Trophoblast cell (in vitro differentiated cells and primary cell): ENCODE data around the gene MCAM.
A peak's percentile ranks its signal among the peaks of the same experiment; 100 is the strongest.

ENCODE experiments used
- DNase-seq, 2 donors: peaks; one replicate each; pipeline ENCODE4 v3.0.0-alpha.2; 2016
- H2AFZ ChIP-seq: 2 replicates; pipeline ENCODE4 v1.6.1; 2013; ENCODE audit warnings: low read length, moderate library complexity, mild to moderate bottlenecking; ENCODE audit not compliant: insufficient read depth, poor library complexity
- H2AK5ac ChIP-seq: 2 replicates; pipeline ENCODE4 v1.6.1; 2013; ENCODE audit warnings: mild to moderate bottlenecking, low read length
- H2BK120ac ChIP-seq: 2 replicates; pipeline ENCODE4 v1.6.1; 2013; ENCODE audit warnings: low read length, mild to moderate bottlenecking, moderate library complexity; ENCODE audit not compliant: insufficient read depth, poor library complexity
- H2BK12ac ChIP-seq: 2 replicates; pipeline ENCODE4 v1.6.1; 2013; ENCODE audit warnings: mild to moderate bottlenecking, low read length, moderate library complexity
- H2BK5ac ChIP-seq: 2 replicates; pipeline ENCODE4 v1.6.1; 2013; ENCODE audit warnings: low read length, low read depth, moderate library complexity, mild to moderate bottlenecking; ENCODE audit not compliant: poor library complexity
- H3K14ac ChIP-seq: 2 replicates; pipeline ENCODE4 v1.6.1; 2013; ENCODE audit warnings: mild to moderate bottlenecking, low read length
- H3K18ac ChIP-seq: 2 replicates; pipeline ENCODE4 v1.6.1; 2013; ENCODE audit warnings: mild to moderate bottlenecking, low read length
- H3K23ac ChIP-seq: 2 replicates; pipeline ENCODE4 v1.6.1; 2013; ENCODE audit warnings: low read length
- H3K27ac ChIP-seq: 2 replicates; pipeline ENCODE4 v1.5.1; 2013; ENCODE audit warnings: low read depth, mild to moderate bottlenecking, inconsistent platforms, low read length, moderate library complexity
- H3K27me3 ChIP-seq: 2 replicates; pipeline ENCODE4 v1.6.1; 2013; ENCODE audit warnings: inconsistent platforms, mild to moderate bottlenecking, low read length, moderate library complexity; ENCODE audit not compliant: insufficient read depth
- H3K36me3 ChIP-seq, 2 experiments: 1 replicate in 1 of 2; 2 replicates in 1 of 2; pipeline ENCODE4 v1.6.1; 2013; ENCODE audit warnings: low read length in 2 of 2, mild to moderate bottlenecking in 2 of 2, moderate library complexity in 1 of 2; ENCODE audit not compliant: insufficient read depth in 2 of 2, control insufficient read depth in 1 of 2
- H3K4ac ChIP-seq: 2 replicates; pipeline ENCODE4 v1.6.1; 2013; ENCODE audit warnings: low read depth, mild to moderate bottlenecking, low read length, moderate library complexity
- H3K4me1 ChIP-seq, 2 experiments: 1 replicate in 1 of 2; 2 replicates in 1 of 2; pipeline ENCODE4 v1.6.1; 2013; ENCODE audit warnings: low read length in 2 of 2, mild to moderate bottlenecking in 2 of 2, moderate library complexity in 1 of 2; ENCODE audit not compliant: insufficient read depth in 2 of 2, control insufficient read depth in 1 of 2
- H3K4me2 ChIP-seq: 2 replicates; pipeline ENCODE4 v1.6.1; 2013; ENCODE audit warnings: inconsistent platforms, mild to moderate bottlenecking, low read length, moderate library complexity
- H3K4me3 ChIP-seq: 2 replicates; pipeline ENCODE4 v1.5.1; 2013; ENCODE audit warnings: mild to moderate bottlenecking, low read depth, low read length, inconsistent platforms
- H3K79me1 ChIP-seq: one replicate; pipeline ENCODE4 v1.6.1; 2013; ENCODE audit warnings: low read length
- H3K79me2 ChIP-seq: 2 replicates; pipeline ENCODE4 v1.6.1; 2013; ENCODE audit warnings: low read length, mild to moderate bottlenecking; ENCODE audit not compliant: control insufficient read depth, insufficient read depth, poor library complexity
- H3K9ac ChIP-seq: 2 replicates; pipeline ENCODE4 v1.6.1; 2013; ENCODE audit warnings: mild to moderate bottlenecking, low read length
- H3K9me3 ChIP-seq: 2 replicates; pipeline ENCODE4 v1.6.1; 2013; ENCODE audit warnings: low read depth, mild to moderate bottlenecking, control low read depth, inconsistent platforms, low read length; ENCODE audit not compliant: insufficient read depth
- H4K12ac ChIP-seq: 2 replicates; pipeline ENCODE4 v1.6.1; 2013; ENCODE audit warnings: low read depth, mild to moderate bottlenecking, low read length, moderate library complexity
- H4K8ac ChIP-seq: 2 replicates; pipeline ENCODE4 v1.6.1; 2013; ENCODE audit warnings: low read depth, mild to moderate bottlenecking, low read length, moderate library complexity
- H4K91ac ChIP-seq: one replicate; pipeline ENCODE4 v1.6.1; 2013; ENCODE audit warnings: low read depth, mild to moderate bottlenecking, low read length, moderate library complexity
- WGBS: extraction: QIAGEN DNeasy Blood & Tissue Kit; methylation state at CpG from one replicate; pipeline ENCODE4 v1.1.7; 2013; ENCODE audit warnings: missing lambda C conversion rate; ENCODE audit not compliant: insufficient read length, insufficient coverage; ENCODE audit errors: extremely low coverage; 5-methylcytosine and 5-hydroxymethylcytosine counted together

Gene MCAM

DNA sequence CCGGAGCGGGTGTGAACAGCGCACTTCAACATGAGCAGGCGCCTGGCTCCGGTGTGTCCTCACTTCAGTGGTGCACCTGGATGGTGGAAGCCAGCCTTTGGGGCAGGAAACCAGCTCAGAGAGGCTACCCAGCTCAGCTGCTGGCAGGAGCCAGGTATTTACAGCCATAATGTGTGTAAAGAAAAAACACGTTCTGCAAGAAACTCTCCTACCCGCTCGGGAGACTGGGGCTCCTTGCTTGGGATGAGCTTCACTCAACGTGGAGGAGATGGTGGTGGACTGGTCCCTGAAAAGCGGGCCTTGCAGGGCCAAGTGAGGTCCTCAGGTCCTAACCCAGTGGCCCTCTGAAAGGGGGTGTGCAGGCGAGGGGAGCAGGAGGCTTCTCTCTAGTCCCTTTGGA, 7.5 kb downstream of the MCAM start:
- H2AK5ac ChIP-seq: no peak overlapping the region
- no peak overlapping the region for H3K9ac ChIP-seq
- no peak overlapping the region for H2BK120ac ChIP-seq
- no peaks in the 10 kb centered on the region for H3K79me2 ChIP-seq
- H3K18ac ChIP-seq: no peak overlapping the region
- peak in 1 of 2 donors; percentile 55 for DNase-seq
- H3K4me2 ChIP-seq: no peak overlapping the region
- H4K12ac ChIP-seq: no peak overlapping the region
- H3K4me1 ChIP-seq: no peaks in the 10 kb centered on the region
- H2BK5ac ChIP-seq: no peak overlapping the region
- H3K27ac ChIP-seq: no peak overlapping the region
- H4K91ac ChIP-seq: no peak overlapping the region
- no peak overlapping the region for H2BK12ac ChIP-seq
- H3K23ac ChIP-seq: no peak overlapping the region
- H3K4ac ChIP-seq: no peak overlapping the region
- H3K36me3 ChIP-seq: peaks cover 57 to 67% of the 10 kb centered on the region in 2 experiments
- no peak overlapping the region for H3K4me3 ChIP-seq
- H3K27me3 ChIP-seq: no peaks in the 10 kb centered on the region
- no peak overlapping the region for H4K8ac ChIP-seq
- no peaks in the 10 kb centered on the region for H3K9me3 ChIP-seq
- no peak overlapping the region for H2AFZ ChIP-seq
- no peak overlapping the region for H3K14ac ChIP-seq
- no peaks in the 10 kb centered on the region for H3K79me1 ChIP-seq
- no CpG with 5 or more reads among the region's 11 CpGs for WGBS

DNA sequence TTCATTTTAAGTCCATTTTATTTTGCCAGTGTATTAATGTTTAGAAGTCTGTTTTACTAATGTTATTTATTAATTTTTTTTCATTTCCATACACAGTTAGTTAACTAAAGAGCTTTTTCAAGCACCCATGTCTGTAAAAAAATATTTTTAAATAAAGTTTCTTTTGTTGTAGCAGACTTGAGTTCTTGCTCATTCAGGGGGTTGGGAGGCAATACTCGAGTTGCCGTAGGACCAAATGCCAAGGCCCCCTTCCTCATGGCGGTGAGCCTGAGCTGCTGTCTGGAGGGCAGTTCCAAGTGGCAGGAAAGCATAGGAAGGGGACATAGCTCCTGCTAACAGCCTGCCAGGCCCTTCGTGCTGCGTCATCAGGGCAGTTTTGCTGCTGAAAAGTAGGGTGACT, 9.0 kb downstream of the MCAM start:
- Histone ChIP-seq H2AFZ (no peak overlapping the region), H3K9ac (no peak overlapping the region), H3K36me3 (peaks cover 53 to 70% of the 10 kb centered on the region in 2 experiments), H3K18ac (no peak overlapping the region), H3K79me1 (no peaks in the 10 kb centered on the region), H3K4ac (no peak overlapping the region), H2AK5ac (no peak overlapping the region), H2BK5ac (no peak overlapping the region), H3K4me1 (no peaks in the 10 kb centered on the region), H4K12ac (no peak overlapping the region), H3K4me3 (no peak overlapping the region), H3K79me2 (no peaks in the 10 kb centered on the region), H3K27me3 (no peaks in the 10 kb centered on the region), H3K23ac (no peak overlapping the region), H3K9me3 (no peaks in the 10 kb centered on the region), H4K8ac (no peak overlapping the region), H4K91ac (no peak overlapping the region), H3K14ac (no peak overlapping the region), H2BK120ac (no peak overlapping the region), H2BK12ac (no peak overlapping the region), H3K27ac (no peak overlapping the region), H3K4me2 (no peak overlapping the region)
- no peak for DNase-seq
- no CpG with 5 or more reads among the region's 5 CpGs for WGBS

DNA sequence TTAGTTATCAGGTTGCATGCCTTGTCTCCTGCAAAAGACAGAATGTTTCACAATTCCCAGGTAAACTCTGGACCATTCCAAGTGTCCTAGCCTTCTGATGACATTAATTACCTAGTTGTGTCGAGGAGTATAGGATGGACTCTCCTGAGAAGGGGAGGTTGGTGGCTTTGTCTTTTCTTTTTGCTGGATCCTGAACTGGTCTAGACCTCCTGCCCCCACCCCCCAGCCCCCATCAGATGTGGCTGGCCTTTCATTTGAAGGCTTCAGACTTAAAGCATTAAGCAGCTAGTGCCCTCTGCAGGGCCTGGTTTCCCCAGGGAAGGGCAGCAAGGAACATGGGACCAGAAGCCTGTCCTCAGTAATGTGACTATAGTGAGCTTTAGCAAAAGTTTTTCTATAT, 9.7 kb downstream of the MCAM start:
- H4K12ac ChIP-seq: no peak overlapping the region
- H3K79me2 ChIP-seq: no peaks in the 10 kb centered on the region
- no peak overlapping the region for H2AK5ac ChIP-seq
- WGBS: no CpG with 5 or more reads among the region's 1 CpG
- DNase-seq: peak in 1 of 2 donors; percentile 31
- no peaks in the 10 kb centered on the region for H3K4me1 ChIP-seq
- H2BK12ac ChIP-seq: no peak overlapping the region
- H3K27me3 ChIP-seq: no peaks in the 10 kb centered on the region
- no peak overlapping the region for H3K23ac ChIP-seq
- H3K14ac ChIP-seq: no peak overlapping the region
- no peak overlapping the region for H2BK5ac ChIP-seq
- H2BK120ac ChIP-seq: no peak overlapping the region
- H3K4me3 ChIP-seq: no peak overlapping the region
- no peak overlapping the region for H2AFZ ChIP-seq
- H3K79me1 ChIP-seq: no peaks in the 10 kb centered on the region
- H3K18ac ChIP-seq: no peak overlapping the region
- H3K27ac ChIP-seq: no peak overlapping the region
- H3K9ac ChIP-seq: no peak overlapping the region
- no peak overlapping the region for H4K91ac ChIP-seq
- no peak overlapping the region for H3K4ac ChIP-seq
- H3K9me3 ChIP-seq: no peaks in the 10 kb centered on the region
- H4K8ac ChIP-seq: no peak overlapping the region
- H3K36me3 ChIP-seq: peaks cover 48 to 67% of the 10 kb centered on the region in 2 experiments
- no peak overlapping the region for H3K4me2 ChIP-seq

DNA sequence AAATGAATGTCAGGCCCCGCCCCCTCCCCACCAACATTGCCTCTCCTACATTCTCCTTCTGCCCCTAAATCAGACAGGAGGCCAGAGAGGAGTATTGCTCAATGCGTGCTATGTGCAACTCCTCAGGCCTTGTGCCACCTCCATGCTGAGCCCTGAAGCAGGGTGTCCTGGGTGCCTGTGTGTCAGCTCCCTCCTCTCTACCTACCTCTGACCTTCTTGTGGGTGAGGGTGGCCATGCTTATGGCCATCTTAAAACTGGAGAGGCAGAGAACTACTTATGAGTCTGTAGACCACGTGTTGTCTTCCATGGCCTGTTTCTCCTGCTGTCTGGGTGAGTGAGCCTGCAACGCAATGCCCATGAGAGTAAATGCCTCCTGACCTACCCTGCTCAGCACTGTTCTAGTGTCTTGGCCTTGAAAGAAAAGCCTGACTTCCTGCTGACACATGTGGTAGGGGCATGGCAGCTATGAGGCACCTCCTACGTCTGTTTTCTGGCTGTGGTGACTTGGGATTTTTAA, 10.5 kb downstream of the MCAM start:
- no peak overlapping the region for H2AFZ ChIP-seq
- DNase-seq: peak in 1 of 2 donors; percentile 37
- no peak overlapping the region for H3K4ac ChIP-seq
- H2AK5ac ChIP-seq: no peak overlapping the region
- no CpG with 5 or more reads among the region's 5 CpGs for WGBS
- H4K12ac ChIP-seq: no peak overlapping the region
- H3K4me1 ChIP-seq: no peaks in the 10 kb centered on the region
- no peak overlapping the region for H3K27ac ChIP-seq
- no peak overlapping the region for H3K9ac ChIP-seq
- no peak overlapping the region for H2BK12ac ChIP-seq
- no peaks in the 10 kb centered on the region for H3K79me2 ChIP-seq
- H3K79me1 ChIP-seq: no peaks in the 10 kb centered on the region
- H4K91ac ChIP-seq: no peak overlapping the region
- no peak overlapping the region for H2BK5ac ChIP-seq
- H3K14ac ChIP-seq: no peak overlapping the region
- H3K27me3 ChIP-seq: no peaks in the 10 kb centered on the region
- no peak overlapping the region for H3K4me3 ChIP-seq
- no peak overlapping the region for H2BK120ac ChIP-seq
- H4K8ac ChIP-seq: no peak overlapping the region
- no peak overlapping the region for H3K18ac ChIP-seq
- no peak overlapping the region for H3K4me2 ChIP-seq
- peaks cover 45 to 65% of the 10 kb centered on the region in 2 experiments for H3K36me3 ChIP-seq
- H3K9me3 ChIP-seq: no peaks in the 10 kb centered on the region
- H3K23ac ChIP-seq: no peak overlapping the region
